SK-N-SH (cell line): ENCODE data around the gene KIDINS220. TPM values are rescaled to one million over a fixed set of nuclear protein-coding genes. Genes with fewer than 3 reads are reported as not detected.
A peak's percentile ranks its signal among the peaks of the same experiment; 100 is the strongest.

Source experiments
- CTCF ChIA-PET: fragments of 300-600, 350-600 bp; formaldehyde crosslinking; extraction: SDS; loops from one replicate; lab custom pipeline; 2021; lab: Yijun Ruan, JAX
- POLR2A ChIA-PET: fragments of 350-600 bp; sonication (Branson Sonifier 250); formaldehyde crosslinking; extraction: SDS; loops from one replicate; lab custom pipeline; 2020; ENCODE audit warnings: antibody characterized with exemption, inconsistent platforms; lab: Yijun Ruan, JAX
- DNase-seq: peaks from one replicate; pipeline ENCODE4 v3.0.0; 2012
- H2AFZ ChIP-seq: fragments of 200-600 bp; sonication (generic); 2 replicates; pipeline ENCODE4 v1.8.1; 2016; ENCODE audit warnings: antibody characterized with exemption, mild to moderate bottlenecking, low read depth
- H3F3A ChIP-seq: fragments of 200-600 bp; sonication (generic); replicated peaks from 2 replicates; pipeline ENCODE3; 2016; ENCODE audit warnings: antibody characterized with exemption, mild to moderate bottlenecking; ENCODE audit not compliant: insufficient read depth
- H3K27ac ChIP-seq, 2 experiments: fragments of 200-500 bp in 1 of 2; fragments of 200-600 bp in 1 of 2; sonication (Bioruptor generic) in 1 of 2; sonication (generic), shearing (Covaris generic) in 1 of 2; 2 replicates each; pipeline versions ENCODE4 v1.5.1 to v1.6.1; 2014 to 2016; ENCODE audit warnings: low read depth in 2 of 2, inconsistent platforms in 1 of 2, low read length in 1 of 2, mild to moderate bottlenecking in 1 of 2, mixed read lengths in 1 of 2
- H3K27me3 ChIP-seq: fragments of 200-600 bp; sonication (generic), shearing (Covaris generic); 2 replicates; pipeline ENCODE4 v1.6.1; 2016; ENCODE audit warnings: mixed run types; ENCODE audit not compliant: insufficient read depth
- H3K36me3 ChIP-seq, 2 experiments: fragments of 200-500 bp in 1 of 2; fragments of 200-600 bp in 1 of 2; sonication (Bioruptor generic) in 1 of 2; sonication (generic) in 1 of 2; replicated peaks in 1 of 2; 2 replicates each; pipeline versions ENCODE3 to v1.5.1; 2014 to 2016; ENCODE audit warnings: low read length in 1 of 2, mild to moderate bottlenecking in 1 of 2; ENCODE audit not compliant: insufficient read depth in 2 of 2, control insufficient read depth in 1 of 2
- H3K4me1 ChIP-seq, 2 experiments: fragments of 200-500 bp in 1 of 2; fragments of 200-600 bp in 1 of 2; sonication (Bioruptor generic) in 1 of 2; sonication (generic), shearing (Covaris generic) in 1 of 2; 2 replicates each; pipeline versions ENCODE4 v1.5.1 to v1.6.1; 2014 to 2016; ENCODE audit warnings: low read depth in 1 of 2, low read length in 1 of 2, mixed run types in 1 of 2; ENCODE audit not compliant: insufficient read depth in 2 of 2, control insufficient read depth in 1 of 2
- H3K4me2 ChIP-seq: fragments of 200-600 bp; sonication (generic), shearing (Covaris generic); 2 replicates; pipeline ENCODE4 v1.6.1; 2017; ENCODE audit warnings: mixed run types
- H3K4me3 ChIP-seq, 2 experiments: fragments of 200-500 bp in 1 of 2; fragments of 200-600 bp in 1 of 2; sonication (Bioruptor generic) in 1 of 2; sonication (generic), shearing (Covaris generic) in 1 of 2; 2 replicates each; pipeline versions ENCODE4 v1.5.1 to v1.8.1; 2014 to 2016; ENCODE audit warnings: low read depth in 2 of 2, inconsistent platforms in 1 of 2, low read length in 1 of 2, mild to moderate bottlenecking in 1 of 2, mixed read lengths in 1 of 2, moderate library complexity in 1 of 2
- H3K79me2 ChIP-seq: fragments of 200-600 bp; sonication (generic); 2 replicates; pipeline ENCODE4 v1.8.1; 2017; ENCODE audit warnings: mild to moderate bottlenecking; ENCODE audit not compliant: insufficient read depth
- H3K9ac ChIP-seq: fragments of 200-600 bp; sonication (generic); 2 replicates; pipeline ENCODE4 v1.6.1; 2017; ENCODE audit warnings: mixed run types
- H3K9me2 ChIP-seq: fragments of 200-600 bp; sonication (generic); 2 replicates; pipeline ENCODE4 v1.6.1; 2017; ENCODE audit warnings: mixed run types
- H3K9me3 ChIP-seq: fragments of 200-600 bp; sonication (generic); 2 replicates; pipeline ENCODE4 v1.6.1; 2017; ENCODE audit warnings: mixed run types, mild to moderate bottlenecking, moderate library complexity
- H4K20me1 ChIP-seq: fragments of 200-600 bp; sonication (generic); 2 replicates; pipeline ENCODE4 v1.6.1; 2017; ENCODE audit warnings: mild to moderate bottlenecking, mixed run types; ENCODE audit not compliant: insufficient read depth
- CHD2 ChIP-seq: fragments of 150-350 bp; IDR thresholded peaks from 2 replicates; pipeline ENCODE4 v1.6.1; 2018; ENCODE audit warnings: low read length; ENCODE audit not compliant: partially characterized antibody
- CTCF ChIP-seq: fragments of 200-600 bp; sonication (generic); IDR thresholded peaks from 2 replicates; pipeline ENCODE4 v1.6.1; 2017; ENCODE audit warnings: antibody characterized with exemption, mild to moderate bottlenecking, moderate library complexity
- EZH2phosphoT487 ChIP-seq: fragments of 200-600 bp; sonication (generic); IDR thresholded peaks from 2 replicates; pipeline ENCODE4 v1.6.1; 2017; ENCODE audit warnings: low read depth, mixed run types, mild to moderate bottlenecking, antibody characterized with exemption, moderate library complexity, borderline replicate concordance
- MAX ChIP-seq: IDR thresholded peaks from 2 replicates; pipeline ENCODE4 v1.4.0; 2012; ENCODE audit warnings: low read depth
- MEF2A ChIP-seq: IDR thresholded peaks from 2 replicates; pipeline ENCODE4 v1.4.0; 2012; ENCODE audit warnings: low read depth, borderline replicate concordance
- RAD21 ChIP-seq: IDR thresholded peaks from 2 replicates; pipeline ENCODE4 v1.6.1; 2012; ENCODE audit warnings: mild to moderate bottlenecking, low read length
- RXRA ChIP-seq: IDR thresholded peaks from 2 replicates; pipeline ENCODE4 v1.4.0; 2012; ENCODE audit warnings: low read depth, mild to moderate bottlenecking, borderline replicate concordance
- SMC3 ChIP-seq: IDR thresholded peaks from 2 replicates; pipeline ENCODE4 v1.6.1; 2012; ENCODE audit warnings: low read depth, low read length, improper control_type of control experiment
- WGBS: methylation state at CpG from one replicate; pipeline ENCODE4 v1.1.6; 2017; ENCODE audit warnings: low lambda C conversion rate; 5-methylcytosine and 5-hydroxymethylcytosine counted together
- polyA plus RNA-seq, 3 experiments: library from polyadenylated mRNA; depleted of rRNA; stranded (reverse); fragments of >200 nt; gene quantifications; 2 replicates each; pipeline ENCODE4 v1.2.3, GENCODE V29; 2012
- TF ChIP-seq, protein P1 (sequence below): IDR thresholded peaks from 2 replicates; pipeline ENCODE4 v1.4.0; 2012; ENCODE audit warnings: low read depth, borderline replicate concordance

The KIDINS220 gene
- polyA plus RNA-seq, 1 of the 3 experiments (the other 2 are of a cell fraction): 18.2 TPM

GRCh38 chr2:8761529-8762164 lies 75.8 kb downstream of the KIDINS220 start:
- Histone ChIP-seq H3K9me3 (no peaks in the 10 kb centered on the region), H2AFZ (no peak overlapping the region), H3K4me2 (no peak overlapping the region), H3K9ac (no peak overlapping the region), H3F3A (no peaks in the 10 kb centered on the region), H3K36me3 (peaks cover 22 to 36% of the 10 kb centered on the region in 2 experiments), H4K20me1 (no peaks in the 10 kb centered on the region), H3K79me2 (no peaks in the 10 kb centered on the region; the same call in 1 of the 2 replicates), H3K4me3 (no peak overlapping the region), H3K27me3 (no peaks in the 10 kb centered on the region), H3K4me1 (no peaks in the 10 kb centered on the region; a peak in 1 of 4 replicates), H3K27ac (no peak overlapping the region), H3K9me2 (no peaks in the 10 kb centered on the region)
- ChIA-PET POLR2A (no interaction called here), CTCF (interaction anchor here (0.6 to 2.8 kb wide), 14 partner anchors 13 to 1650 kb away, joined by 3 to 19 read pairs (median 4); no protein-coding TSS in a partner anchor)
- TF ChIP-seq RAD21 (peak; percentile 92), CTCF (peak; percentile 89), SMC3 (peak; percentile 66), EZH2phosphoT487 (no peak), CHD2 (peak; percentile 34)
- 84% methylated on average over 1 of the region's 1 CpG for WGBS
- peak; percentile 63 for DNase-seq

DNA sequence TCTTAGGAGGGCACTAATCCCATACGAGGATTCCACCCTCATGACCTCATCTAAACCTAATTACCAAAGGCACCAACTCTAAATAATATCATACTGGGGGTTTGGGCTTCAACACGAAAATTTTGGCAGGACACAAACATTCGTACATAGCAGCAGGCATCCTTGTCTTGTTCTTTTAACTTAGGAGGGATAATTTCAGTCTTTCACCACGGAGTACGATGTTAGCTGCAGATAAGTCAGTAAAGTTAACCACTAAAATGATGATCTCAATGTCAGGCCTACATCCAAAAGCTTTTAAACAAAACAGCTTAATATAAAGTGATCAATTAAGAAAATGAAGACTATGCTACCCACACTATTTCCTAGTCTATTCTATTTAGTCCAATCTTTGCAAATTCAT lies 80.7 kb downstream of the KIDINS220 start:
- H3K9me3 ChIP-seq: peaks cover 6% of the 10 kb centered on the region; the same call in 1 of the 2 replicates
- no peak for DNase-seq
- no peak overlapping the region for H3K27ac ChIP-seq
- no peaks in the 10 kb centered on the region for H3K79me2 ChIP-seq
- H3K9me2 ChIP-seq: no peaks in the 10 kb centered on the region; the same call in 1 of the 2 replicates
- peaks cover 5% of the 10 kb centered on the region; the same call in 1 of the 2 replicates for H4K20me1 ChIP-seq
- H3K4me3 ChIP-seq: no peak overlapping the region
- CTCF ChIA-PET: interaction anchor here (1.5 to 2.0 kb wide), 2 partner anchors 63 to 1653 kb away, joined by 3 to 8 read pairs; no protein-coding TSS in a partner anchor
- no peak overlapping the region for H3K9ac ChIP-seq
- POLR2A ChIA-PET: no interaction called here
- H3K4me1 ChIP-seq: peaks cover 11 to 17% of the 10 kb centered on the region in 2 experiments; a peak in 3 of 4 replicates
- TF ChIP-seq RXRA: no peak
- TF ChIP-seq, protein P1, sequence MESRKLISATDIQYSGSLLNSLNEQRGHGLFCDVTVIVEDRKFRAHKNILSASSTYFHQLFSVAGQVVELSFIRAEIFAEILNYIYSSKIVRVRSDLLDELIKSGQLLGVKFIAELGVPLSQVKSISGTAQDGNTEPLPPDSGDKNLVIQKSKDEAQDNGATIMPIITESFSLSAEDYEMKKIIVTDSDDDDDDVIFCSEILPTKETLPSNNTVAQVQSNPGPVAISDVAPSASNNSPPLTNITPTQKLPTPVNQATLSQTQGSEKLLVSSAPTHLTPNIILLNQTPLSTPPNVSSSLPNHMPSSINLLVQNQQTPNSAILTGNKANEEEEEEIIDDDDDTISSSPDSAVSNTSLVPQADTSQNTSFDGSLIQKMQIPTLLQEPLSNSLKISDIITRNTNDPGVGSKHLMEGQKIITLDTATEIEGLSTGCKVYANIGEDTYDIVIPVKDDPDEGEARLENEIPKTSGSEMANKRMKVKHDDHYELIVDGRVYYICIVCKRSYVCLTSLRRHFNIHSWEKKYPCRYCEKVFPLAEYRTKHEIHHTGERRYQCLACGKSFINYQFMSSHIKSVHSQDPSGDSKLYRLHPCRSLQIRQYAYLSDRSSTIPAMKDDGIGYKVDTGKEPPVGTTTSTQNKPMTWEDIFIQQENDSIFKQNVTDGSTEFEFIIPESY: no peak
- TF ChIP-seq MEF2A: no peak
- no peak for TF ChIP-seq MAX
- TF ChIP-seq CHD2: no peak
- no peak for TF ChIP-seq CTCF
- H3K4me2 ChIP-seq: no peak overlapping the region
- no peak overlapping the region for H2AFZ ChIP-seq
- H3K36me3 ChIP-seq: peaks cover 19 to 48% of the 10 kb centered on the region in 2 experiments
- WGBS: 84% methylated on average over 5 of the region's 5 CpGs
- peaks cover 13% of the 10 kb centered on the region for H3F3A ChIP-seq
- no peaks in the 10 kb centered on the region for H3K27me3 ChIP-seq
